B cell (primary cell): ENCODE measurements around the gene NUP210L.

Experiments
- CTCF ChIP-seq: fragments of 200-600 bp; IDR thresholded peaks from one replicate; pipeline ENCODE4 v1.8.0; 2022; ENCODE audit warnings: antibody characterized with exemption, mild to moderate bottlenecking
- EZH2 ChIP-seq: IDR thresholded peaks from 2 replicates; pipeline ENCODE4 v1.6.1; 2012; ENCODE audit warnings: borderline replicate concordance, low read depth, mild to moderate bottlenecking, moderate library complexity, low read length; ENCODE audit not compliant: insufficient read depth, poor library complexity, severe bottlenecking

- TF ChIP-seq CTCF (no peak), EZH2 (no peak)
Measured at GRCh38 chr1:153973525-153973924, 181.3 kb downstream of the NUP210L start.
